Stimulated activated CD8-positive, alpha-beta memory T cell treated with anti-CD3 and anti-CD28 coated beads, Interleukin-7, amount 100 ng/mL, for 24 hours (primary cell): Measurements from ENCODE around the gene GADL1.

ENCODE experiments used
- DNase-seq: peaks from one replicate; pipeline ENCODE4 v3.0.0-alpha.2; 2020; ENCODE audit warnings: low read depth

The GADL1 gene

GRCh38 chr3:30693470-30694120, 200.9 kb downstream of the GADL1 start:
- no peak for DNase-seq

GRCh38 chr3:30692498-30693130, 201.8 kb downstream of the GADL1 start:
- DNase-seq, result no peak

GRCh38 chr3:30691944-30692343, 202.5 kb downstream of the GADL1 start:
- DNase-seq, result no peak

- no peak for DNase-seq
Measured at GRCh38 chr3:30691249-30691880, 203.1 kb downstream of the GADL1 start.

- no peak for DNase-seq
Measured at GRCh38 chr3:30690199-30690598, 204.3 kb downstream of the GADL1 start.

GRCh38 chr3:30688776-30689641, 205.5 kb downstream of the GADL1 start:
- DNase-seq, result no peak

GRCh38 chr3:30687930-30688570, 206.4 kb downstream of the GADL1 start:
- DNase-seq, result no peak

GRCh38 chr3:30686799-30687198, 207.7 kb downstream of the GADL1 start:
- no peak for DNase-seq

GRCh38 chr3:30686176-30686575, 208.3 kb downstream of the GADL1 start:
- no peak for DNase-seq

GRCh38 chr3:30685267-30685667, 209.2 kb downstream of the GADL1 start:
- DNase-seq, result no peak

- no peak for DNase-seq
Measured at GRCh38 chr3:30684356-30684755, 210.1 kb downstream of the GADL1 start.

- DNase-seq, result no peak
Measured at GRCh38 chr3:30683769-30684168, 210.7 kb downstream of the GADL1 start.

GRCh38 chr3:30682434-30683155, 211.9 kb downstream of the GADL1 start:
- DNase-seq, result no peak

GRCh38 chr3:30681649-30682211, 212.7 kb downstream of the GADL1 start:
- no peak for DNase-seq

GRCh38 chr3:30680789-30681648, 213.4 kb downstream of the GADL1 start:
- DNase-seq, result no peak

GRCh38 chr3:30679045-30679444, 215.4 kb downstream of the GADL1 start:
- DNase-seq, result no peak

- no peak for DNase-seq
Measured at GRCh38 chr3:30677347-30677685, 217.1 kb downstream of the GADL1 start.

- DNase-seq, result no peak
Measured at GRCh38 chr3:30676424-30677346, 217.8 kb downstream of the GADL1 start.
